ENCODE results near the gene ACOX1.
"Not testable (repeated sequence)": the region's sequence is repeated elsewhere in the genome, so short reads cannot be mapped to it uniquely, and the experiment has no call there.

The ACOX1 gene

GRCh38 chr17:75980188-75981018, 1.4 kb upstream of the ACOX1 start:
- no peak for DNase-seq

DNA sequence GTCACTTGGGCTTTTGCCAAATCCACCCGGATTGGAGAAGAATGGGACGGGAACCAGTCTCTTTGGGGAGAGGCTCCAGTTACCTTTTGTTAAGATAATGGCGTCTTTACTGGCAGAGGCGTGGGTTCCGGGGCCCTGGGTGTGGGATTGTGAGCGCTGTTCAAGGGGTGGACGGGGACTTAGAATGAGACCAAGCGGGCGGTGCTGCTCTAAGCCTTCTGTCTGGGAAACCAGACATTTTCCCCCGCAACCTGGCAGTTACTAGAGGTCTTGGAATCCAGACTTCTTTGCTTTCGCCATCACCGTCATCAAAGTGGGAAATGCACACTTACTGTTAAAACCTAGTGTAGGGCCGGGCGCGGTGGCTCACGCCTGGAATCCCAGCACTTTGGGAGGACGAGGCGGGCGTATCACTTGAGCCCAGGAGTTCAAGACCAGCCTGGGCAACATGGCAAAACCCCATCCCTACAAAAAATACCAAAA, 780 bp upstream of the ACOX1 start:
- DNase-seq = no peak

DNA sequence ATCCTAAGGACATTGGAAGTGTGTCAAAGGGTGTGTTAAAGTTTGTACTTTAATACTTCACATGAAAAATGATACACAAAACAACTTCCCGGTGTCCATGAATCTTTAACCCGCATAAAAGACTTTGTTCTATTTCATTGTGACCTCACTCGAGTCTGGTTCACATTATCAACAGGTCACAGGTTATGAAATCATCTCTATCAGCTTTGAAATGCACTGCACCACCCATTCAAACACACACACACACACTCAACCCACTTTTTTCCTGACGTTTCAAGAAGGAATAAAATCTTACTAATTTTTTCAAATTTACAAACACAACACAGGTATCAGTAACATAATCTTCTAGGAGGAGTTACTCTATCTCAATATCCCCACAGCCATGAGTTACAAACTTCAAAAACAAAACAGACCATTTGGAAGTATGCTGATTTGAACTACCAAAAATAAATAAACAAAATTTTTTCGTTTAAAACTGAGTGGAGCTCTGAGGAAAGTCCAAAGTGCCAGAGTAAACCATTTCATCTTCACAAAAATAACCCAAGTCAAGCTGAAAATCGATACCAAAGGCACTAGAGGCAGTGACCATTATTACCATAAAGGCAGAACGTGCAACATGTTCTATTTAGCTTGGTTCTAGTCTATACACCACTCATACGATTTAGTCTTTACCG, 2.7 kb downstream of the ACOX1 start:
- no peak for DNase-seq

DNA sequence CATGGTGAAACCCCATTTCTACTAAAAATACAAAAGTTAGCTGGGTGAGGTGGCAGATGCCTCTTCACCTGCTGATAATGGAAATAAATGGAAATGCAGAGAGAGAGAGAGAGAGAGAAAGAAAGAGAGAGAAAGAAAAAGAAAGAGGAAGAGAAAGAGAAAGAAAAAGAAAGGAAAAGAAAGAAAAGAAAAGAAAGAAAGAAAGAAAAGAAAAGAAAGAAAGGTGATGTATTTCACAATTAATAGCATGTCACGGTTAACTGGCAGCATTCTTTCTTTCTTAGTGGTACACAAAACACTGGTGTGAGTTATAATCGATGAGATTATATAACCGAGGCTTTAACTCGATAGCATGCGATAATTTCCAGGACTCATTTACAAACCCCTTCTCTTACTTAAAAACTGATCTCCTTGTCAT, 3.2 kb downstream of the ACOX1 start:
- DNase-seq = no peak

GRCh38 chr17:75975187-75975586, 3.8 kb downstream of the ACOX1 start:
- DNase-seq = not testable (repeated sequence)

DNA sequence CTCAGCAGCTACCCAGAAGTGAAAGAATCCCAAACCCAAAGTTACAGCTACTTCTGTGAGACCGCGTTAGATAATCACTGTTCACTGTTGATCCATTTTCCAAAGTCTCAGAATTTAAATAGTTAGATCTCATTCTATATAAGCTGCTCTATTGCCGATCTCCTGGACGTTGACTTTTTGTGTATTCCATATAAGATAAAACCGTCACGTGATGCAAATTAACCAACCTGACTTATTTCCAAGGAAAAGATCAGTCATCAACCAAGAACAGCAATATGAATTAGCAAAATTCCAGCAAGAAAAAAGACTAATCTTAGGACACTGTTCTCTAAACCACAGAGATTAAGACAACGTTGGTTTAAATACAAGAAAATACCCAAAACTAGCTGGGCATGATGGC, 8.3 kb downstream of the ACOX1 start:
- no peak for DNase-seq

GRCh38 chr17:75970011-75970523, 8.9 kb downstream of the ACOX1 start:
- no peak for DNase-seq

GRCh38 chr17:75969044-75969443, 9.9 kb downstream of the ACOX1 start:
- DNase-seq = not testable (repeated sequence)

DNA sequence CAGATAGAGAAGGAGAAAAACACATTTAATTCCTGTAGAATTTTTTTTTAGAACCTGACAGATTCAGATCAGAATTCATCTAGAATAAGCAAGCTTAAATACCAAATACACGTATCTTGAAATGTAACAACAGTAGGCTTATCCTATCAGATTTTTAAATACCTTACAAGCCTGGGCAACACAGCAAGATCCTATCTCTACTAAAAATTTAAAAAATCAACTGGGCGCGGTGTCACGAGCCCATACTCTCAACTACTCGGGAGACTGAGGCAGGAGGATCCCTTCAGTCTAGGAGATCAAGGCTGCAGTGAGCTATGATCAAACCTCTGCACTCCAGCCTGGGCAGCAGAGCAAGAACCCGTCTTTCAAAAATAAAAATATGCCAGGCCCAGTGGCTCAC, 13.5 kb downstream of the ACOX1 start:
- no peak for DNase-seq

DNA sequence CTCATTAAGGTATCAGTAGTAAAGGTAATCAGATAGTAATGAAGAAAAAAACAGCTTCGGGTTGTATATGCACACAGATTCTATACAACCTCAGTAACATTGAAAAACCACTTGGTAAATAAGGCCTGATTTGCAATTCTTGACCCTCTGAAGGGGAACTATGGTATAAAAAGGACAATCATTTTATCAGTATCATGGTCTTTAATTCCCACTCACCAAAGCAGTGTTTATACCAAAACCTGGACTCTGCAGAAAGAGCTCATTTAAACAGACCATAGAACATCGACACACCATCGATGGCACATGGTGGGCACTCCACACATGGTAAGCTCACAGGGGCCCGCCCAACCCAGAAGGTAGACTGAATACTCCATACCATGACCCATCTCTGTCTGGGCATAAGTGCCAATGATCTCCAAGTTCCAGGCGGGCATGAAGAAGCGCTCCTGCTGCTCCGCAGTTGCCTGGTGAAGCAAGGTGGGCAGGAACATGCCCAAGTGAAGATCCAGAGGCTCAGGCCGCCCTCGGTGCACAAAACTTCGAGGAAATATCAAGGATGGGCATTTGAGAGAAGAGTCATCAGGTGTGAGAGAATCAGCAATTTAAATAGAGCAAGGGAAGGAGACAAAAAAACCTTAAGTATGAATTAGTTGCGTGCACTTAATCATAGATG, 19.0 kb downstream of the ACOX1 start:
- DNase-seq = no peak

DNA sequence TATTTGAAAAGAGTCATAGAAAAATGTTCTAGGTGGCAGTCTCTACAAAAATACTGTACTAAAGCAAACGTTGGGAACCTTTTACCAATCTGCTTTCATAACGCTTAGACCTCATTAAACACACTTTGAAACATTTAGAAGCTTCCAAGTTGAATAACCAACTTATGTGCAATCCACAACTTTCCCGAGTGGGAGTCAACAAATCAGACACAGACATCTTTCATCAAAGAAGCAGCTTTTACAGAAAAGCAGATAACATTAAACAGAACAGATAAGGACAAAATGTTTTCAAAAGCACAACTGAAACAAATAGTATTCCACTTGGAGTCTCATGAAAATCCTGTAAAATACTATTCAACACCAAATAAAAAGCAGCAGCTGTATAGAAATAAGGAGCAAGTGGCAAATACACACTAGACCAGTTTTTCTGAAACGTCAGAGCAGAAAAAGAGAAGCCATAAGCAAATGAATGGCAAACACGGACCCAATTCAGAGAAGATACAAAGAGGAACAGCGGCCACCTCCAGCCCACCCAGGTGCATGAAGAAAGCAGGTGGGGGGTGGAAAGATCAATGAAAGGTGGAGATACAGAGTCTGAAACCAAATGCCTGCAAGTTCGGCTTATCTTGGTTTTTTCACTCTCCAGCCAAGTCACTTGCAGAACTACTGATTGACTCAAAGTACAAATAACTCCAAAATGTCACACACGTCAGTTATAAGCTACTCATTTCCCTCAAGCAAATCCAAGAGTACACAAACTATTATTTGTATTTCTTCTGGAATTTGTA, 19.7 kb downstream of the ACOX1 start:
- no peak for DNase-seq

- no peak for DNase-seq
These were observed 28.0 kb downstream of the ACOX1 start for GRCh38 chr17:75950855-75951554.

DNA sequence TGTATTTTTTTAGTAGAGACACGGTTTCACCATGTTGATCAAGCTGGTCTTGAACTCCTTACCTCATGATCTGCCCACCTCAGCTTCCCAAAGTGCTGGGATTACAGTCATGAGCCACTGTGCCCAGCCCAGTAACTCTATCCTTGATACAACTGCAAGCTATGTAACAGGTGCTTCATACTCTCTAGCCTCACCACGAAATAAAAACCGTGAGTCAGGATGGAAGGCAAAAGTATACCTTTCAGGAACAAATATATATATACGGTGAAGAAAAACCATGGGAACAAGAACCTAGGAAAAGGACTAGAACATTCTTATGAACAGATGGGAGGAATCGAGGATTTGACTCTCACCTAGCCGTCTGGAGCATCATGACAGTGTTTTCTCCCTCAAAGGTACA, 28.5 kb downstream of the ACOX1 start:
- DNase-seq = no peak

GRCh38 chr17:75945211-75945610, 33.8 kb downstream of the ACOX1 start:
- DNase-seq = no peak

GRCh38 chr17:75943491-75943890, 35.5 kb downstream of the ACOX1 start:
- no peak for DNase-seq

- DNase-seq = no peak
These were observed 36.5 kb downstream of the ACOX1 start for GRCh38 chr17:75942473-75942872.

DNA sequence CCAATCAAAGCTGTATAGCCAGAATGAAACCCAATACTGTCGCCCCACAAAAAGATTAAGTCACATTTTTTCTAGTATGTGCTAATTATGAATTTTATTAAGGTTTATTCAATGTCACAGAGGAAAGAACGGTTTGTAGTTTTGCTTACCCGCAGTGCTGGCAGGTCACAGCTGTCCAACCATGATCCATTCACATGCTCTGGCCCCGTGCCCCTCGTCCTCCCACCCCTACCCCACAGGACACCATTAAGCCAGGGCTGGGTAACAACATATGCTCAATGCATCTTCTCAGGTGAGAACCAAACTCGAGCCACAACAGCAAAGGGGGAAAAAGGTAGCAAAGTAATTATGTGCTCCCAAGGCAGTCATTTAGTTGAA, 37.5 kb downstream of the ACOX1 start:
- no peak for DNase-seq

- peak; percentile 94 for DNase-seq
These were observed 38.1 kb downstream of the ACOX1 start, which contains the start of gene FBF1 for GRCh38 chr17:75940727-75941441. FBF1 (minus strand) TSS chr17:75941042; CDS start chr17:75938149, 2,893 bp downstream.

- DNase-seq = no peak
These were observed 41.3 kb downstream of the ACOX1 start for GRCh38 chr17:75937652-75938051.

- no peak for DNase-seq
These were observed 45.2 kb downstream of the ACOX1 start for GRCh38 chr17:75933808-75934207.

GRCh38 chr17:75932852-75933251, 46.1 kb downstream of the ACOX1 start:
- DNase-seq = no peak

Measured in activated CD8-positive, alpha-beta memory T cell treated with anti-CD3 and anti-CD28 coated beads, Interleukin-2, amount 50 U/mL, for 48 hours (primary cell).